Neuronal stem cell (in vitro differentiated cells): Measurements from ENCODE around the gene NIN. TPM values are rescaled to one million over a fixed set of nuclear protein-coding genes. Genes with fewer than 3 reads are reported as not detected.

Source experiments
- DNase-seq: peaks from one replicate; pipeline ENCODE4 v3.0.0-alpha.2; 2013; ENCODE audit warnings: low spot score
- H2AFZ ChIP-seq: one replicate; pipeline ENCODE4 v1.6.1; 2013; ENCODE audit warnings: mild to moderate bottlenecking, low read length, inconsistent platforms
- H2AK5ac ChIP-seq: 2 replicates; pipeline ENCODE4 v1.6.1; 2013; ENCODE audit warnings: low read depth, mild to moderate bottlenecking, inconsistent platforms, low read length, moderate library complexity, mixed read lengths
- H2BK120ac ChIP-seq: 2 replicates; pipeline ENCODE4 v1.6.1; 2013; ENCODE audit warnings: low read depth, mild to moderate bottlenecking, inconsistent platforms, low read length, moderate library complexity, mixed read lengths
- H2BK12ac ChIP-seq: one replicate; pipeline ENCODE4 v1.6.1; 2013; ENCODE audit warnings: low read length, inconsistent platforms
- H2BK15ac ChIP-seq: 2 replicates; pipeline ENCODE4 v1.6.1; 2013; ENCODE audit warnings: mild to moderate bottlenecking, low read length, inconsistent platforms, mixed read lengths
- H2BK5ac ChIP-seq: one replicate; pipeline ENCODE4 v1.6.1; 2013; ENCODE audit warnings: inconsistent platforms, mild to moderate bottlenecking, low read length, moderate library complexity
- H3K14ac ChIP-seq: one replicate; pipeline ENCODE4 v1.6.1; 2013; ENCODE audit warnings: low read length, inconsistent platforms
- H3K18ac ChIP-seq: 2 replicates; pipeline ENCODE4 v1.6.1; 2013; ENCODE audit warnings: low read length, inconsistent platforms
- H3K23ac ChIP-seq: 2 replicates; pipeline ENCODE4 v1.6.1; 2013; ENCODE audit warnings: low read depth, mild to moderate bottlenecking, mixed read lengths, low read length, inconsistent platforms; ENCODE audit not compliant: poor library complexity
- H3K27ac ChIP-seq: replicated peaks from 3 replicates; pipeline ENCODE4 v1.5.1; 2013; ENCODE audit warnings: low read length, inconsistent platforms
- H3K27me3 ChIP-seq, 3 experiments: 2 replicates each; pipeline ENCODE4 v1.6.1; 2013; ENCODE audit warnings: low read length in 3 of 3, mild to moderate bottlenecking in 2 of 3, inconsistent platforms in 1 of 3, low read depth in 1 of 3, mixed read lengths in 1 of 3, moderate library complexity in 1 of 3; ENCODE audit not compliant: control insufficient read depth in 3 of 3, insufficient read depth in 3 of 3
- H3K36me3 ChIP-seq, 2 donors: replicated peaks in 1 of 2; 2 replicates each; pipeline ENCODE4 v1.6.1; 2013; ENCODE audit warnings: low read length in 2 of 2; ENCODE audit not compliant: control insufficient read depth in 2 of 2, insufficient read depth in 2 of 2
- H3K4ac ChIP-seq: 2 replicates; pipeline ENCODE4 v1.6.1; 2013; ENCODE audit warnings: inconsistent platforms, mild to moderate bottlenecking, low read length, moderate library complexity
- H3K4me1 ChIP-seq, 2 donors: 1 replicate in 1 of 2; 2 replicates in 1 of 2; pipeline ENCODE4 v1.6.1; 2013; ENCODE audit warnings: low read length in 2 of 2, low read depth in 1 of 2; ENCODE audit not compliant: control insufficient read depth in 2 of 2, insufficient read depth in 1 of 2
- H3K4me2 ChIP-seq: one replicate; pipeline ENCODE4 v1.6.1; 2013; ENCODE audit warnings: mild to moderate bottlenecking, low read length, inconsistent platforms; ENCODE audit not compliant: insufficient read depth, poor library complexity, severe bottlenecking
- H3K4me3 ChIP-seq, 2 donors: 2 replicates each; pipeline ENCODE4 v1.5.1; 2013; ENCODE audit warnings: low read length in 2 of 2, mild to moderate bottlenecking in 2 of 2, inconsistent platforms in 1 of 2, moderate library complexity in 1 of 2
- H3K79me1 ChIP-seq: one replicate; pipeline ENCODE4 v1.6.1; 2013; ENCODE audit warnings: low read depth, mild to moderate bottlenecking, inconsistent platforms, low read length, moderate library complexity
- H3K9ac ChIP-seq: one replicate; pipeline ENCODE4 v1.6.1; 2013; ENCODE audit warnings: mild to moderate bottlenecking, low read depth, low read length, inconsistent platforms; ENCODE audit not compliant: poor library complexity
- H3K9me3 ChIP-seq, 2 donors: replicated peaks in 1 of 2; 2 replicates each; pipeline versions ENCODE3 to v1.6.1; 2013; ENCODE audit warnings: low read length in 2 of 2, mild to moderate bottlenecking in 2 of 2, inconsistent platforms in 1 of 2, low read depth in 1 of 2, mixed read lengths in 1 of 2, moderate library complexity in 1 of 2; ENCODE audit not compliant: control insufficient read depth in 2 of 2, insufficient read depth in 1 of 2
- H4K8ac ChIP-seq: one replicate; pipeline ENCODE4 v1.6.1; 2013; ENCODE audit warnings: low read depth, mild to moderate bottlenecking, inconsistent platforms, low read length, moderate library complexity
- H4K91ac ChIP-seq: one replicate; pipeline ENCODE4 v1.6.1; 2013; ENCODE audit warnings: low read length, low read depth, mild to moderate bottlenecking, inconsistent platforms; ENCODE audit not compliant: poor library complexity
- WGBS, 2 donors: extraction: QIAGEN DNeasy Blood & Tissue Kit; methylation state at CpG; one replicate each; pipeline ENCODE4 v1.1.7; 2013; ENCODE audit warnings: missing lambda C conversion rate in 2 of 2, mixed read lengths in 1 of 2; ENCODE audit not compliant: insufficient read length in 2 of 2, insufficient replicate concordance in 1 of 2; ENCODE audit errors: extremely low coverage in 2 of 2; 5-methylcytosine and 5-hydroxymethylcytosine counted together
- polyA plus RNA-seq, 2 experiments: library from polyadenylated mRNA; stranded (reverse); fragments of 200-250 nt; gene quantifications; one replicate each; pipeline ENCODE4 v1.2.3, GENCODE V29; 2013

NIN gene, protein sequence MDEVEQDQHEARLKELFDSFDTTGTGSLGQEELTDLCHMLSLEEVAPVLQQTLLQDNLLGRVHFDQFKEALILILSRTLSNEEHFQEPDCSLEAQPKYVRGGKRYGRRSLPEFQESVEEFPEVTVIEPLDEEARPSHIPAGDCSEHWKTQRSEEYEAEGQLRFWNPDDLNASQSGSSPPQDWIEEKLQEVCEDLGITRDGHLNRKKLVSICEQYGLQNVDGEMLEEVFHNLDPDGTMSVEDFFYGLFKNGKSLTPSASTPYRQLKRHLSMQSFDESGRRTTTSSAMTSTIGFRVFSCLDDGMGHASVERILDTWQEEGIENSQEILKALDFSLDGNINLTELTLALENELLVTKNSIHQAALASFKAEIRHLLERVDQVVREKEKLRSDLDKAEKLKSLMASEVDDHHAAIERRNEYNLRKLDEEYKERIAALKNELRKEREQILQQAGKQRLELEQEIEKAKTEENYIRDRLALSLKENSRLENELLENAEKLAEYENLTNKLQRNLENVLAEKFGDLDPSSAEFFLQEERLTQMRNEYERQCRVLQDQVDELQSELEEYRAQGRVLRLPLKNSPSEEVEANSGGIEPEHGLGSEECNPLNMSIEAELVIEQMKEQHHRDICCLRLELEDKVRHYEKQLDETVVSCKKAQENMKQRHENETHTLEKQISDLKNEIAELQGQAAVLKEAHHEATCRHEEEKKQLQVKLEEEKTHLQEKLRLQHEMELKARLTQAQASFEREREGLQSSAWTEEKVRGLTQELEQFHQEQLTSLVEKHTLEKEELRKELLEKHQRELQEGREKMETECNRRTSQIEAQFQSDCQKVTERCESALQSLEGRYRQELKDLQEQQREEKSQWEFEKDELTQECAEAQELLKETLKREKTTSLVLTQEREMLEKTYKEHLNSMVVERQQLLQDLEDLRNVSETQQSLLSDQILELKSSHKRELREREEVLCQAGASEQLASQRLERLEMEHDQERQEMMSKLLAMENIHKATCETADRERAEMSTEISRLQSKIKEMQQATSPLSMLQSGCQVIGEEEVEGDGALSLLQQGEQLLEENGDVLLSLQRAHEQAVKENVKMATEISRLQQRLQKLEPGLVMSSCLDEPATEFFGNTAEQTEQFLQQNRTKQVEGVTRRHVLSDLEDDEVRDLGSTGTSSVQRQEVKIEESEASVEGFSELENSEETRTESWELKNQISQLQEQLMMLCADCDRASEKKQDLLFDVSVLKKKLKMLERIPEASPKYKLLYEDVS (N-terminal part only)
- polyA plus RNA-seq (2013, experiment 1 of 2), result 16.7 TPM
- polyA plus RNA-seq (2013, experiment 2 of 2), result 17.6 TPM

DNA sequence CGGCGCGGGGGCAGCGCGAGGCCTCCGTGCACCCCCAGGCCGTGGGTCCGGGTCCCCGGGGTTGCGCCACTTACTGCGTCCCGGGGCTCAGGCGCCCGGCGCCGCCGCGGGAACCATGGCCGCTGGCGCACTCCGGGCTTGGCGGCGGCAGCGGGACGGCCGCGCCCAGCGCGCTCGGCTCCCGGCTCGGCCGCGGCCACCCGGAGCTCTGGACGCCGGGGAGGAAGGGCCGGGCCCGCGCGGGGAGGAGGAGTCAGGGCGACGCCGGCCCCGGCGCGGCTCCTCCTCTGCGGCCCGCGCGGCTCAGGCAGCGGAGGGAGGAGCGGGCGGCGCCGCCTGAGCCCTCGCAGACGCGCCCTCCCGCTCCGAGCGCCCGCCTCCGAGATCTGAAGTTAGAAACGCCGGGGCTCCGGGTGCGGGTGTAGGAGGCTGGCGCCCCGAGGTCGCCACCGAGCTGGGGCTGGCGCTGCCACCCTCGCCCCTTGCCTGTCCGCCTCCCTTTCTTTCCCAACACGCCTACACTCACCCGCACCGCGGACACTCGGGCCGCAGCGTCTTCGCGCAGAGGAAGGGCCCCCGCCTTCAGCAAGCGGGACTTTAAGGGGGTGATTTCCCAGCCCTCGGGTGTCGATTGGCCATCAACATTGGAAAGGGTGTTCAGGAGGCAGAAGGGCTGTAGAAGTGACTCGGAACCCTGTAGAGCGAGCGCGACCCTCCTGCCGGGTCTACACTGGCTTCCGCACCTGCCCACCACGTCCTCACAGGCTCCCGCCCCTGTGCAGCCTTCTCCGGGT is at the start of gene NIN:
TSS of gene NIN (minus strand) at position 231 of the 794 bp plus-strand sequence. CDS start 9,106 bp downstream, outside the sequence.
- H3K9ac ChIP-seq, result peak within 1 kb of the TSS; percentile 96
- peak within 1 kb of the TSS; percentile 31 for H2BK12ac ChIP-seq
- peak within 1 kb of the TSS; percentile 79 for H2BK5ac ChIP-seq
- no CpG with 5 or more reads among the region's 97 CpGs for WGBS, 2 donors
- H3K14ac ChIP-seq, result peak within 1 kb of the TSS; percentile 31
- H3K9me3 ChIP-seq, result no peaks in the 10 kb centered on the region
- peak within 1 kb of the TSS; percentile 96 for H3K18ac ChIP-seq
- peak; percentile 79 for DNase-seq
- no peak within 1 kb of the TSS for H4K8ac ChIP-seq
- H3K4me3 ChIP-seq, result peak within 1 kb of the TSS; percentile 83 to 96
- peak within 1 kb of the TSS; percentile 93 for H3K27ac ChIP-seq
- no peaks in the 10 kb centered on the region for H3K79me1 ChIP-seq
- peak within 1 kb of the TSS; percentile 81 for H2BK120ac ChIP-seq
- H3K36me3 ChIP-seq, result peaks cover 0 to 2% of the 10 kb centered on the region in 2 donors
- H2AFZ ChIP-seq, result peak within 1 kb of the TSS; percentile 96
- peak within 1 kb of the TSS; percentile 11 for H3K4ac ChIP-seq
- H2AK5ac ChIP-seq, result peak within 1 kb of the TSS; percentile 72
- H3K27me3 ChIP-seq, result peaks cover 0 to 10% (median 0%) of the 10 kb centered on the region in 3 experiments
- H4K91ac ChIP-seq, result peak within 1 kb of the TSS; percentile 90
- H2BK15ac ChIP-seq, result peak within 1 kb of the TSS; percentile 62
- peak within 1 kb of the TSS; percentile 88 for H3K4me2 ChIP-seq
- H3K23ac ChIP-seq, result peak within 1 kb of the TSS; percentile 55
- H3K4me1 ChIP-seq, result peaks cover 7 to 32% of the 10 kb centered on the region in 2 donors

DNA sequence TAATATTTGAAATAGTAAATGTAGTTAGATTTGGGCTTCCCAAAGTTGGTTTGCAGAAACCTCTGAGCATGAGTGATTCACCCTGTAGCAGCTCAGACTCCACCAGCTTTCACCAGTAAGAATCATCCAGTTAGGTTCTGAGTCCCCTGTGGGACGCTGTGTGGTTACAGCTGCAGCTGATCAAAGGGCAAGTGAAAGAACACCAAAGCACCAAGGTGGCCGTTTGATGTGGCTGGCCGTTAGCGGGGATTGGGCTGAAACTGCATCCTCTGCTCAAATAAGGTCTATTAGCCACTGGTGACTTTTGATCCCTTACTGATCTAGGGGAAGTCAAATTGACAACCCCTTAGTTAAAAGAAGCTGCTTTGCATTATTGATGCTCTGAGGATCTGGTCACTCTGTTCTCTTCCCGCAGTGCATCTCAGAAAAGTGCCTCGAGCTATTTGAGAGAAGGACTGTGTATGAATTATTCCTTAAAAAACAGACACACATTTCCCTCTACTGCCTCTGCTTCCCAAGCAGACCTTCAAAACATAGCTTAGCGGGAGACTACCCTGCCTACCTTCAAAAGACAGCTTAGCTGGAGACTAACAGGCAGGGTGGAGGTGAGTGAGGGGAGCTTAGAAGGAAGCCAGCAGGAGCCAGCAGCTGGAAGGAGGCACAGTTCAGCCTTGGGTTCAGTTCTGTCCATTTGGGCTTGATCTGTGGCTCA is 44.6 kb upstream of the NIN start:
- Histone ChIP-seq H4K8ac (no peak overlapping the region), H3K4me1 (peaks cover 0 to 8% of the 10 kb centered on the region in 2 donors), H3K4ac (no peak overlapping the region), H4K91ac (no peak overlapping the region), H3K27ac (no peak overlapping the region), H3K4me2 (no peak overlapping the region), H3K79me1 (no peaks in the 10 kb centered on the region), H2AFZ (no peak overlapping the region), H2BK5ac (no peak overlapping the region), H3K23ac (no peak overlapping the region), H2BK12ac (no peak overlapping the region), H3K36me3 (no peaks in the 10 kb centered on the region), H3K18ac (no peak overlapping the region), H3K14ac (no peak overlapping the region), H3K9ac (no peak overlapping the region), H3K4me3 (no peak overlapping the region), H3K9me3 (peaks cover 0 to 3% of the 10 kb centered on the region in 2 donors), H2BK120ac (no peak overlapping the region), H2BK15ac (no peak overlapping the region), H2AK5ac (no peak overlapping the region), H3K27me3 (peaks cover 0 to 84% (median 22%) of the 10 kb centered on the region in 3 experiments)
- no CpG with 5 or more reads among the region's 7 CpGs for WGBS, 2 donors
- DNase-seq, result no peak

DNA sequence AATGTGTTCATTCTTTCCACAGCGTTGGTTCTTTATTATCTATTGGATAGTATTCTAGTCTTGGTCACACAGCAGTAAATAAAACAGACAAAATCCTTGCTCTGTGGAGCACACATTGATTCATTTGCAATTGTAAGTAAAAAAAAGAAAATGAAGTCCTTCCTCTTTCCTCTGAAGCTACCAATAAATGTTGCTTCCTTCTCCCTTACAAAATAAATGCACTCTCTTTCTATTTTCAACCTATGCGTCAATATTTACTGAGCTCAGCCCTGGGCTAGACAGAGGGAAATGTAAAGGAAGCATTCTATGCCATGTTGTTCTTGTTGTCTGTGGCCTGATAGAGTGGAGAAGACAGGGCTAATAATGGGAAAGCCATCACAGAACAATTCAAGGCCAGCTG is 43.8 kb upstream of the NIN start:
- Histone ChIP-seq H3K4me2 (no peak overlapping the region), H2BK12ac (no peak overlapping the region), H3K36me3 (no peaks in the 10 kb centered on the region), H2AK5ac (no peak overlapping the region), H3K27me3 (peaks cover 0 to 85% (median 22%) of the 10 kb centered on the region in 3 experiments), H2AFZ (no peak overlapping the region), H3K27ac (no peak overlapping the region), H4K91ac (no peak overlapping the region), H4K8ac (no peak overlapping the region), H3K18ac (no peak overlapping the region), H3K9me3 (peaks cover 0 to 3% of the 10 kb centered on the region in 2 donors), H2BK5ac (no peak overlapping the region), H2BK120ac (no peak overlapping the region), H3K9ac (no peak overlapping the region), H3K4me3 (no peak overlapping the region), H3K14ac (no peak overlapping the region), H3K4me1 (peaks cover 0 to 8% of the 10 kb centered on the region in 2 donors), H3K23ac (no peak overlapping the region), H3K79me1 (no peaks in the 10 kb centered on the region), H2BK15ac (no peak overlapping the region), H3K4ac (no peak overlapping the region)
- no peak for DNase-seq
- WGBS, 2 donors, result no CpG with 5 or more reads among the region's 2 CpGs
